VCaP (cell line): ENCODE measurements around the gene GRAMD1B.

Source experiments
- H3K27ac ChIP-seq: fragments of 450-650 bp; 2 replicates; pipeline ENCODE4 v1.5.1; 2017
- CTCF ChIP-seq: fragments of 450-650 bp; conservative IDR thresholded peaks from 2 replicates; pipeline ENCODE4 v1.5.1; 2017; ENCODE audit warnings: mild to moderate bottlenecking, moderate library complexity

The GRAMD1B gene

GRCh38 chr11:123674297-123674696 is 244.2 kb downstream of the GRAMD1B start:
- TF ChIP-seq CTCF: no peak

More at GRCh38 chr11:123674297-123674696, 244.2 kb downstream of the GRAMD1B start:
- H3K27ac ChIP-seq: no peak overlapping the region
